ENCODE data around the gene CHRNA3.

Gene CHRNA3

DNA sequence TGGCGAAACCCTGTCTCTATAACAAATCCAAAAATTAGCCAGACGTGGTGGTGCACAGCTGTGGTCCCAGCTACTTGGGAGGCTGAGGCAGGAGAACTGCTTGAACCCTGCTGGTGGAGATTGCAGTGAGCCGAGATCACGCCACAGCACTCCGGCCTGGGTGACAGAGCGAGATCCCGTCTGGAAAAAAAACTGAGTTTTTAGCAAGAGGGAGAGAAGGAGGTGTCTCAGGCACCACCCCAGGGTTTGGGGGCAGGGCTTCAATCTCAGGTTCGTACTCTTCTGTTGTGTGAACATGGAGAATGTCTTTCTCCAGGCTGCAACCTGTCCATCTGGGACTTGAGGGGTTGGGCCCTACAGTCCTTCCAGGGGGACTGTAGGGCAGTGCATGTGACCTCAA lies 2.7 kb downstream of the CHRNA3 start:
- H3K9me2 ChIP-seq (replicated peaks; ENCODE audit: insufficient read depth, low read length) = no peaks in the 10 kb centered on the region

DNA sequence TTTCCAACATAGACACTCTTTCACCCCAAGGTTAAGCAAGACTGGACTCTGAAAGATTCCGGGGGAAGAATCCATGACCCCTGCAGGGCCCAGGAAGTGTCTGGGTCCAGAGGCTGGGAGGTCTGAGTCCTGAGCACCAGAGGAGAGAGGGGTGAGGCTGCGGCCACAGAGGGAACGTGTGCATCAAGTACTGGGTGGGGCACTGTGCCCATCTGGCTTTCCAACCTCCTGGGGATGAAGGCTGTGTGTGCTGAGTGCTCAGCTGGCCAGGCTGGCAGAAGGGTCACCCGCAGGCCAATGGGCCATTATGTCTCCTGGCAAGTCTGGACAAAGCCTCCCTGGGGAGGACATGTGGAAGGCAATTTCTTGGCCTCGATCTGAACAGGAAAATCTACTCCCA lies 3.3 kb downstream of the CHRNA3 start:
- Histone ChIP-seq H3K4me2 (ENCODE audit: low read depth, low read length, poor library complexity, severe bottlenecking) (no peak overlapping the region), H3K79me2 (ENCODE audit: insufficient read depth, low read length) (no peaks in the 10 kb centered on the region), H3F3A (ENCODE audit: insufficient read depth) (no peaks in the 10 kb centered on the region), H3K4me3 (ENCODE audit: insufficient read depth, low read length, poor library complexity, severe bottlenecking) (no peak overlapping the region), H3K27me3 (ENCODE audit: low read length) (no peaks in the 10 kb centered on the region), H3K36me3 (ENCODE audit: low read length) (no peaks in the 10 kb centered on the region), H3K9ac (ENCODE audit: low read length) (no peak overlapping the region), H2AFZ (ENCODE audit: low read depth, low read length, severe bottlenecking) (no peak overlapping the region), H3K27ac (ENCODE audit: low read depth, low read length) (no peak overlapping the region), H3K9me2 (replicated peaks; ENCODE audit: insufficient read depth, low read length) (no peaks in the 10 kb centered on the region), H3K9me3 (ENCODE audit: insufficient read depth, low read length) (no peaks in the 10 kb centered on the region), H4K20me1 (ENCODE audit: low read depth, low read length) (no peaks in the 10 kb centered on the region)
- TF ChIP-seq EZH2phosphoT487 (conservative IDR thresholded peaks at IDR 0.05; ENCODE audit: low read length) = no peak
- TF ChIP-seq, protein P1, sequence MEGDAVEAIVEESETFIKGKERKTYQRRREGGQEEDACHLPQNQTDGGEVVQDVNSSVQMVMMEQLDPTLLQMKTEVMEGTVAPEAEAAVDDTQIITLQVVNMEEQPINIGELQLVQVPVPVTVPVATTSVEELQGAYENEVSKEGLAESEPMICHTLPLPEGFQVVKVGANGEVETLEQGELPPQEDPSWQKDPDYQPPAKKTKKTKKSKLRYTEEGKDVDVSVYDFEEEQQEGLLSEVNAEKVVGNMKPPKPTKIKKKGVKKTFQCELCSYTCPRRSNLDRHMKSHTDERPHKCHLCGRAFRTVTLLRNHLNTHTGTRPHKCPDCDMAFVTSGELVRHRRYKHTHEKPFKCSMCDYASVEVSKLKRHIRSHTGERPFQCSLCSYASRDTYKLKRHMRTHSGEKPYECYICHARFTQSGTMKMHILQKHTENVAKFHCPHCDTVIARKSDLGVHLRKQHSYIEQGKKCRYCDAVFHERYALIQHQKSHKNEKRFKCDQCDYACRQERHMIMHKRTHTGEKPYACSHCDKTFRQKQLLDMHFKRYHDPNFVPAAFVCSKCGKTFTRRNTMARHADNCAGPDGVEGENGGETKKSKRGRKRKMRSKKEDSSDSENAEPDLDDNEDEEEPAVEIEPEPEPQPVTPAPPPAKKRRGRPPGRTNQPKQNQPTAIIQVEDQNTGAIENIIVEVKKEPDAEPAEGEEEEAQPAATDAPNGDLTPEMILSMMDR (IDR thresholded peaks at IDR 0.05; ENCODE audit: insufficient read depth, low read length, poor library complexity, severe bottlenecking) = no peak

More for the DNA sequence above, 2.7 kb downstream of the CHRNA3 start:
- Histone ChIP-seq H3K4me3 (ENCODE audit: insufficient read depth, low read length, poor library complexity, severe bottlenecking) (no peak overlapping the region), H3K36me3 (ENCODE audit: low read length) (no peaks in the 10 kb centered on the region), H2AFZ (ENCODE audit: low read depth, low read length, severe bottlenecking) (no peak overlapping the region), H4K20me1 (ENCODE audit: low read depth, low read length) (no peaks in the 10 kb centered on the region), H3F3A (ENCODE audit: insufficient read depth) (no peaks in the 10 kb centered on the region), H3K9ac (ENCODE audit: low read length) (no peak overlapping the region), H3K27me3 (ENCODE audit: low read length) (no peaks in the 10 kb centered on the region), H3K27ac (ENCODE audit: low read depth, low read length) (no peak overlapping the region), H3K79me2 (ENCODE audit: insufficient read depth, low read length) (no peaks in the 10 kb centered on the region), H3K4me2 (ENCODE audit: low read depth, low read length, poor library complexity, severe bottlenecking) (no peak overlapping the region), H3K9me3 (ENCODE audit: insufficient read depth, low read length) (no peaks in the 10 kb centered on the region)
- no peak for TF ChIP-seq EZH2phosphoT487 (conservative IDR thresholded peaks at IDR 0.05; ENCODE audit: low read length)
- TF ChIP-seq, protein P1 (IDR thresholded peaks at IDR 0.05; ENCODE audit: insufficient read depth, low read length, poor library complexity, severe bottlenecking) = no peak

DNA sequence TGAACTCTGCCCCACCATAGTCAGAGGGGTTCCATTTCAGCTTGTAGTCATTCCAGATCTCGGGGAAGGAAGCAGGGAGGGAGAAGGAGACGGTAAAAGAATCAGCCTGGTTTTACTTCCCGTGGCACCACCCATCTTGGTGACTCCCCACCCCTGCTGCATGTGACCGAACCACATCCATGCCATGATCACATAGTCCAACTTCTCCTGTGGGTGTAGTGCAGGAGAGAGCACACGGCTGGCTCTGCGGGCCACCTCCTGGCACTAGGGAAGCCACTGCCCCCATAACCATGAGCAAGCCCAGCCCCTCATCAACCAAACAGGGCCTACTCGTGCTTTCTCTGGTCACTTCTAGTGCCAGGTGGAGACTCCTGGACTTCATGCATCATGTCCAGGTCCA lies 3.7 kb downstream of the CHRNA3 start:
- H3K4me3 ChIP-seq (ENCODE audit: insufficient read depth, low read length, poor library complexity, severe bottlenecking) = no peak overlapping the region
- H3K27me3 ChIP-seq (ENCODE audit: low read length) = no peaks in the 10 kb centered on the region
- no peak overlapping the region for H3K4me2 ChIP-seq (ENCODE audit: low read depth, low read length, poor library complexity, severe bottlenecking)
- no peaks in the 10 kb centered on the region for H3K36me3 ChIP-seq (ENCODE audit: low read length)
- no peaks in the 10 kb centered on the region for H3K9me3 ChIP-seq (ENCODE audit: insufficient read depth, low read length)
- H3F3A ChIP-seq (ENCODE audit: insufficient read depth) = no peaks in the 10 kb centered on the region
- no peak overlapping the region for H3K9ac ChIP-seq (ENCODE audit: low read length)
- no peaks in the 10 kb centered on the region for H4K20me1 ChIP-seq (ENCODE audit: low read depth, low read length)
- TF ChIP-seq, protein P1 (IDR thresholded peaks at IDR 0.05; ENCODE audit: insufficient read depth, low read length, poor library complexity, severe bottlenecking) = no peak
- no peak for TF ChIP-seq EZH2phosphoT487 (conservative IDR thresholded peaks at IDR 0.05; ENCODE audit: low read length)
- H3K9me2 ChIP-seq (replicated peaks; ENCODE audit: insufficient read depth, low read length) = no peaks in the 10 kb centered on the region
- H3K27ac ChIP-seq (ENCODE audit: low read depth, low read length) = no peak overlapping the region
- H3K79me2 ChIP-seq (ENCODE audit: insufficient read depth, low read length) = no peaks in the 10 kb centered on the region
- no peak overlapping the region for H2AFZ ChIP-seq (ENCODE audit: low read depth, low read length, severe bottlenecking)
